CD4-positive, alpha-beta T cell (primary cell): ENCODE results near the gene YBX1. TPM values are rescaled to one million over a fixed set of nuclear protein-coding genes. Genes with fewer than 3 reads are reported as not detected.

Experiments used
- ATAC-seq: fragments of 200-7000 bp; cut with Tn5 transposase; one replicate; pipeline ENCODE4 v1.10.0; 2022; ENCODE audit warnings: mild to moderate bottlenecking; ENCODE audit not compliant: poor library complexity
- CTCF ChIA-PET: fragments of 350-600 bp; sonication (Branson Sonifier 250); formaldehyde crosslinking; loops from one replicate; lab custom pipeline; 2021; ENCODE audit warnings: antibody characterized with exemption, inconsistent platforms; lab: Charles Lee
- POLR2A ChIA-PET: fragments of 350-600 bp; sonication (Branson Sonifier 250); formaldehyde crosslinking; loops from one replicate; lab custom pipeline; 2021; ENCODE audit warnings: antibody characterized with exemption, inconsistent platforms; lab: Charles Lee
- DNase-seq, 14 experiments: peaks; one replicate each; pipeline ENCODE4 v3.0.0-alpha.2; 2013 to 2020; ENCODE audit warnings: mixed read lengths in 2 of 14
- H3K27ac ChIP-seq, 2 donors: one replicate each; pipeline versions ENCODE4 v1.5.1 to v1.7.0; 2013; ENCODE audit warnings: low read length in 2 of 2, low read depth in 1 of 2, mild to moderate bottlenecking in 1 of 2
- H3K27me3 ChIP-seq, 2 experiments: 1 replicate in 1 of 2; 2 replicates in 1 of 2; pipeline versions ENCODE4 v1.6.1 to v1.7.0; 2013; ENCODE audit warnings: low read length in 2 of 2, control low read depth in 1 of 2, mild to moderate bottlenecking in 1 of 2, moderate library complexity in 1 of 2; ENCODE audit not compliant: insufficient read depth in 2 of 2, control insufficient read depth in 1 of 2
- H3K36me3 ChIP-seq: one replicate; pipeline ENCODE4 v1.6.1; 2013; ENCODE audit warnings: low read length, control low read depth; ENCODE audit not compliant: insufficient read depth
- H3K4me1 ChIP-seq: one replicate; pipeline ENCODE4 v1.6.1; 2013; ENCODE audit warnings: low read length, control low read depth; ENCODE audit not compliant: insufficient read depth
- H3K4me3 ChIP-seq: one replicate; pipeline ENCODE4 v1.5.1; 2013; ENCODE audit warnings: mild to moderate bottlenecking, low read length, moderate library complexity
- H3K9me3 ChIP-seq, 2 experiments: 1 replicate in 1 of 2; 2 replicates in 1 of 2; pipeline versions ENCODE4 v1.6.1 to v1.7.0; 2013; ENCODE audit warnings: low read length in 2 of 2, mild to moderate bottlenecking in 2 of 2, control low read depth in 1 of 2, moderate library complexity in 1 of 2; ENCODE audit not compliant: control insufficient read depth in 1 of 2, insufficient read depth in 1 of 2
- H3K27ac Mint-ChIP-seq: one replicate; pipeline ENCODE4 v1.8.0; 2020; ENCODE audit warnings: mixed read lengths
- H3K27me3 Mint-ChIP-seq: one replicate; pipeline ENCODE4 v1.8.0; 2021; ENCODE audit warnings: mixed read lengths
- H3K36me3 Mint-ChIP-seq: one replicate; pipeline ENCODE4 v1.8.0; 2021; ENCODE audit warnings: low read depth, mixed read lengths
- H3K4me1 Mint-ChIP-seq: one replicate; pipeline ENCODE4 v1.8.0; 2021; ENCODE audit warnings: low read depth, mixed read lengths
- H3K4me3 Mint-ChIP-seq: one replicate; pipeline ENCODE4 v1.8.0; 2020; ENCODE audit warnings: mild to moderate bottlenecking, mixed read lengths
- H3K9me3 Mint-ChIP-seq: one replicate; pipeline ENCODE4 v1.8.0; 2020; ENCODE audit warnings: mixed read lengths
- intact Hi-C, 2 experiments: fragments of 100-400 bp; cut with DNase I in 1 of 2; cut with micrococcal nuclease in 1 of 2; formaldehyde crosslinking; loops; one replicate each; pipeline versions ENCODE4 v1.15.1 to v1.9.0; 2023 to 2025; cut with DNase I, micrococcal nuclease
- total RNA-seq, 174 experiments: library from RNA in 2 of 174; stranded (reverse) in 2 of 174; gene quantifications; one replicate each; pipeline ENCODE4 v1.2.3 and lab custom pipeline; 2021 to 2026
- TF ChIP-seq, protein P1 (sequence below): fragments of 200-600 bp; IDR thresholded peaks from one replicate; pipeline ENCODE4 v1.8.0; 2022; ENCODE audit warnings: antibody characterized with exemption, mild to moderate bottlenecking

YBX1 gene
- total RNA-seq, 2 experiments from 2014 or later: 372 to 389 TPM

GRCh38 chr1:42730002-42730401 is 47.8 kb downstream of the YBX1 start:
- no peak overlapping the region for H3K4me3 Mint-ChIP-seq
- H3K27ac Mint-ChIP-seq: no peak overlapping the region
- Histone ChIP-seq H3K4me1 (no peaks in the 10 kb centered on the region), H3K27me3 (no peaks in the 10 kb centered on the region), H3K9me3 (no peaks in the 10 kb centered on the region), H3K36me3 (no peaks in the 10 kb centered on the region), H3K4me3 (no peak overlapping the region), H3K27ac (no peak overlapping the region)
- CTCF ChIA-PET: interaction anchor here (0.7 kb wide), 1 partner anchor 17 kb away, joined by 3 read pairs; no protein-coding TSS in a partner anchor
- no peaks in the 10 kb centered on the region for H3K9me3 Mint-ChIP-seq
- TF ChIP-seq, protein P1, sequence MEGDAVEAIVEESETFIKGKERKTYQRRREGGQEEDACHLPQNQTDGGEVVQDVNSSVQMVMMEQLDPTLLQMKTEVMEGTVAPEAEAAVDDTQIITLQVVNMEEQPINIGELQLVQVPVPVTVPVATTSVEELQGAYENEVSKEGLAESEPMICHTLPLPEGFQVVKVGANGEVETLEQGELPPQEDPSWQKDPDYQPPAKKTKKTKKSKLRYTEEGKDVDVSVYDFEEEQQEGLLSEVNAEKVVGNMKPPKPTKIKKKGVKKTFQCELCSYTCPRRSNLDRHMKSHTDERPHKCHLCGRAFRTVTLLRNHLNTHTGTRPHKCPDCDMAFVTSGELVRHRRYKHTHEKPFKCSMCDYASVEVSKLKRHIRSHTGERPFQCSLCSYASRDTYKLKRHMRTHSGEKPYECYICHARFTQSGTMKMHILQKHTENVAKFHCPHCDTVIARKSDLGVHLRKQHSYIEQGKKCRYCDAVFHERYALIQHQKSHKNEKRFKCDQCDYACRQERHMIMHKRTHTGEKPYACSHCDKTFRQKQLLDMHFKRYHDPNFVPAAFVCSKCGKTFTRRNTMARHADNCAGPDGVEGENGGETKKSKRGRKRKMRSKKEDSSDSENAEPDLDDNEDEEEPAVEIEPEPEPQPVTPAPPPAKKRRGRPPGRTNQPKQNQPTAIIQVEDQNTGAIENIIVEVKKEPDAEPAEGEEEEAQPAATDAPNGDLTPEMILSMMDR: no peak
- no peaks in the 10 kb centered on the region for H3K27me3 Mint-ChIP-seq
- no peaks in the 10 kb centered on the region for H3K4me1 Mint-ChIP-seq
- ATAC-seq (no peak), DNase-seq (no peak)
- POLR2A ChIA-PET: interaction anchor here (0.7 kb wide), 1 partner anchor 66 kb away, joined by 3 read pairs; no protein-coding TSS in a partner anchor
- H3K36me3 Mint-ChIP-seq: no peaks in the 10 kb centered on the region
- intact Hi-C loops: no loop called here

GRCh38 chr1:42730988-42731387 is 48.8 kb downstream of the YBX1 start:
- ATAC-seq: no peak

GRCh38 chr1:42731585-42731984 is 49.4 kb downstream of the YBX1 start:
- ChIA-PET POLR2A (no interaction called here), CTCF (no interaction called here)
- peaks cover under 1% of the 10 kb centered on the region for H3K4me1 Mint-ChIP-seq
- Histone ChIP-seq H3K4me3 (no peak overlapping the region), H3K27me3 (no peaks in the 10 kb centered on the region), H3K36me3 (no peaks in the 10 kb centered on the region), H3K27ac (no peak overlapping the region), H3K4me1 (no peaks in the 10 kb centered on the region), H3K9me3 (no peaks in the 10 kb centered on the region)
- H3K36me3 Mint-ChIP-seq: no peaks in the 10 kb centered on the region
- no peak overlapping the region for H3K4me3 Mint-ChIP-seq
- no peaks in the 10 kb centered on the region for H3K27me3 Mint-ChIP-seq
- H3K27ac Mint-ChIP-seq: no peak overlapping the region
- intact Hi-C loops: no loop called here
- no peaks in the 10 kb centered on the region for H3K9me3 Mint-ChIP-seq
- TF ChIP-seq, protein P1: no peak
- no peak for ATAC-seq
- DNase-seq: no peak

More at GRCh38 chr1:42730988-42731387, 48.8 kb downstream of the YBX1 start:
- Histone ChIP-seq H3K36me3 (no peaks in the 10 kb centered on the region), H3K27ac (no peak overlapping the region), H3K27me3 (no peaks in the 10 kb centered on the region), H3K9me3 (no peaks in the 10 kb centered on the region), H3K4me3 (no peak overlapping the region), H3K4me1 (no peaks in the 10 kb centered on the region)
- Mint-ChIP-seq H3K4me3 (no peak overlapping the region), H3K4me1 (no peaks in the 10 kb centered on the region), H3K9me3 (no peaks in the 10 kb centered on the region), H3K27ac (no peak overlapping the region), H3K36me3 (no peaks in the 10 kb centered on the region), H3K27me3 (no peaks in the 10 kb centered on the region)
- TF ChIP-seq, protein P1: no peak
- intact Hi-C loops: no loop called here
- ChIA-PET CTCF (no interaction called here), POLR2A (no interaction called here)
- DNase-seq: peak in 4 of 14 experiments; percentile 9 to 45 (median 24)
